HEK293 (cell line): Measurements from ENCODE around the gene EBNA1BP2.
A peak's percentile ranks its signal among the peaks of the same experiment; 100 is the strongest.

Experiments used
- CTCF ChIA-PET: fragments of 350-600 bp; formaldehyde crosslinking; extraction: SDS; loops from one replicate; lab custom pipeline; 2021; ENCODE audit warnings: antibody characterized with exemption; lab: Yijun Ruan, JAX
- POLR2A ChIA-PET: fragments of 300-600 bp; formaldehyde crosslinking; extraction: SDS; loops from one replicate; lab custom pipeline; 2020; ENCODE audit warnings: antibody characterized with exemption, inconsistent platforms; lab: Yijun Ruan, JAX
- H3K27ac ChIP-seq: fragments of 200-500 bp; sonication (Bioruptor generic); 2 replicates; pipeline ENCODE4 v1.5.1; 2014; ENCODE audit warnings: low read depth, low read length, control low read depth, inconsistent platforms; ENCODE audit errors: extremely low read depth
- H3K36me3 ChIP-seq, 2 experiments: fragments of 200-500 bp in 1 of 2; sonication (Bioruptor generic) in 1 of 2; 1 replicate in 1 of 2; 2 replicates in 1 of 2; pipeline ENCODE4 v1.5.1; 2014 to 2017; ENCODE audit warnings: inconsistent platforms in 2 of 2, low read length in 2 of 2; ENCODE audit not compliant: control insufficient read depth in 2 of 2, insufficient read depth in 1 of 2
- H3K4me1 ChIP-seq: fragments of 200-500 bp; sonication (Bioruptor generic); 2 replicates; pipeline ENCODE4 v1.5.1; 2014; ENCODE audit warnings: mild to moderate bottlenecking, low read length, inconsistent platforms; ENCODE audit not compliant: control insufficient read depth, insufficient read depth
- H3K4me3 ChIP-seq: 2 replicates; pipeline ENCODE4 v1.5.1; 2011; ENCODE audit warnings: low read depth, mild to moderate bottlenecking, control low read depth, low read length, moderate library complexity
- H3K9me3 ChIP-seq: fragments of 200-500 bp; sonication (Bioruptor generic); 2 replicates; pipeline ENCODE4 v1.5.1; 2014; ENCODE audit warnings: low read depth, low read length, inconsistent platforms; ENCODE audit not compliant: control insufficient read depth, insufficient read depth
- OSR2 ChIP-seq: fragments of 450-650 bp; formaldehyde crosslinking; IDR thresholded peaks from 2 replicates; pipeline ENCODE4 v1.5.1; 2016; ENCODE audit warnings: missing biosample characterization, missing genetic modification characterization
- SETDB1 ChIP-seq: IDR thresholded peaks from one replicate; pipeline ENCODE4 v1.6.1; 2017; ENCODE audit warnings: mild to moderate bottlenecking, low read length, moderate library complexity, mixed read lengths; ENCODE audit not compliant: insufficient read length
- ZBTB10 ChIP-seq: fragments of 450-650 bp; formaldehyde crosslinking; IDR thresholded peaks from 2 replicates; pipeline ENCODE4 v1.5.1; 2016; ENCODE audit warnings: missing biosample characterization, missing genetic modification characterization
- ZFP37 ChIP-seq: fragments of 450-650 bp; formaldehyde crosslinking; IDR thresholded peaks from 2 replicates; pipeline ENCODE4 v1.5.1; 2016; ENCODE audit warnings: missing biosample characterization, missing genetic modification characterization
- ZNF132 ChIP-seq: fragments of 450-650 bp; formaldehyde crosslinking; IDR thresholded peaks from 2 replicates; pipeline ENCODE4 v1.5.1; 2017; ENCODE audit warnings: missing biosample characterization, missing genetic modification characterization, borderline replicate concordance
- ZNF18 ChIP-seq: fragments of 450-650 bp; formaldehyde crosslinking; IDR thresholded peaks from 2 replicates; pipeline ENCODE4 v1.5.1; 2016; ENCODE audit warnings: missing biosample characterization, missing genetic modification characterization
- ZNF37A ChIP-seq: fragments of 450-650 bp; IDR thresholded peaks from 2 replicates; pipeline ENCODE4 v1.5.1; 2018; ENCODE audit warnings: missing biosample characterization, missing genetic modification characterization
- ZNF423 ChIP-seq: fragments of 450-650 bp; formaldehyde crosslinking; IDR thresholded peaks from 2 replicates; pipeline ENCODE4 v1.5.1; 2016; ENCODE audit warnings: missing biosample characterization, missing genetic modification characterization
- ZNF529 ChIP-seq: fragments of 450-650 bp; formaldehyde crosslinking; IDR thresholded peaks from 2 replicates; pipeline ENCODE4 v1.5.1; 2017; ENCODE audit warnings: missing genetic modification characterization, missing biosample characterization; ENCODE audit not compliant: insufficient replicate concordance
- ZNF544 ChIP-seq: fragments of 450-650 bp; formaldehyde crosslinking; IDR thresholded peaks from 2 replicates; pipeline ENCODE4 v1.5.0; 2017; ENCODE audit warnings: missing biosample characterization, missing genetic modification characterization
- ZNF560 ChIP-seq: fragments of 450-650 bp; formaldehyde crosslinking; IDR thresholded peaks from 2 replicates; pipeline ENCODE4 v1.5.1; 2017; ENCODE audit warnings: missing biosample characterization, missing genetic modification characterization, borderline replicate concordance
- ZNF596 ChIP-seq: fragments of 450-650 bp; IDR thresholded peaks from 2 replicates; pipeline ENCODE4 v1.5.0; 2018; ENCODE audit warnings: missing biosample characterization, mild to moderate bottlenecking, missing genetic modification characterization, moderate library complexity
- ZNF704 ChIP-seq: fragments of 450-650 bp; formaldehyde crosslinking; IDR thresholded peaks from 2 replicates; pipeline ENCODE4 v1.5.1; 2016; ENCODE audit warnings: missing biosample characterization, missing genetic modification characterization
- ZNF747 ChIP-seq: fragments of 450-650 bp; formaldehyde crosslinking; IDR thresholded peaks from 2 replicates; pipeline ENCODE4 v1.5.1; 2016; ENCODE audit warnings: missing biosample characterization, missing genetic modification characterization
- TF ChIP-seq, protein P1 (sequence below): fragments of 450-650 bp; formaldehyde crosslinking; IDR thresholded peaks from 2 replicates; pipeline ENCODE4 v1.5.1; 2016; ENCODE audit warnings: missing biosample characterization, missing genetic modification characterization
- TF ChIP-seq, protein P2 (sequence below): fragments of 450-650 bp; formaldehyde crosslinking; IDR thresholded peaks from 2 replicates; pipeline ENCODE4 v1.5.1; 2016; ENCODE audit warnings: missing biosample characterization, missing genetic modification characterization

Gene EBNA1BP2

DNA sequence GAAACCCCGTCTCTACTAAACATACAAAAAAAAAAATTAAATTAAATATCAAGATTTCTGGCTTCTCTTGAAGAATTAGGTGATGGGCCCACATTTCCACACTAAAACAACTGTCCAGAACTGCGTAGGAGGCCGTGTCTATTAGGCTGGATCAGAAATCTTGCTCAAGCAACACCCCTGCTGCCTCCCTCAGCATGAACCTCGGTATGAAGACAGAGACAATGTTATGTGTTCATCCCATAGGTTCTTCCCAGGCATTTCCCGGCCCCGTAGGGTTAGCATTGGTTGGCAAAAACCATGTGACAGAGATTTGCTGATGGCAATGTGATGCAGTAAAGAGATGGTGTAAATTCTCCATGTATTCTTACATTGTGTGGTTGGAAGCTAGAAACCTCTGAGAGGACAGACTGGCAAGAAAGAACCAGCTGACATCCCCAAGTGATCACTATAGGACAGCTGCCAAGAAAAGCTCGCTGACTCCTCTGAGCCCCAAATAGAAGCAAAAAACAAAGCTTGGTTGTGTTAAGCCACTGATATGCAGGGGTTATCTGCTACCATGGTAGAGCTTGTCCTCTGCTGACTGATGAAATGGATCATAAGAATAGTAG lies 34.5 kb downstream of the EBNA1BP2 start:
- H3K9me3 ChIP-seq, result no peaks in the 10 kb centered on the region
- CTCF ChIA-PET, result no interaction called here
- H3K27ac ChIP-seq, result no peak overlapping the region
- H3K4me3 ChIP-seq, result no peak overlapping the region
- no peaks in the 10 kb centered on the region for H3K36me3 ChIP-seq
- POLR2A ChIA-PET, result no interaction called here
- TF ChIP-seq, protein P1, sequence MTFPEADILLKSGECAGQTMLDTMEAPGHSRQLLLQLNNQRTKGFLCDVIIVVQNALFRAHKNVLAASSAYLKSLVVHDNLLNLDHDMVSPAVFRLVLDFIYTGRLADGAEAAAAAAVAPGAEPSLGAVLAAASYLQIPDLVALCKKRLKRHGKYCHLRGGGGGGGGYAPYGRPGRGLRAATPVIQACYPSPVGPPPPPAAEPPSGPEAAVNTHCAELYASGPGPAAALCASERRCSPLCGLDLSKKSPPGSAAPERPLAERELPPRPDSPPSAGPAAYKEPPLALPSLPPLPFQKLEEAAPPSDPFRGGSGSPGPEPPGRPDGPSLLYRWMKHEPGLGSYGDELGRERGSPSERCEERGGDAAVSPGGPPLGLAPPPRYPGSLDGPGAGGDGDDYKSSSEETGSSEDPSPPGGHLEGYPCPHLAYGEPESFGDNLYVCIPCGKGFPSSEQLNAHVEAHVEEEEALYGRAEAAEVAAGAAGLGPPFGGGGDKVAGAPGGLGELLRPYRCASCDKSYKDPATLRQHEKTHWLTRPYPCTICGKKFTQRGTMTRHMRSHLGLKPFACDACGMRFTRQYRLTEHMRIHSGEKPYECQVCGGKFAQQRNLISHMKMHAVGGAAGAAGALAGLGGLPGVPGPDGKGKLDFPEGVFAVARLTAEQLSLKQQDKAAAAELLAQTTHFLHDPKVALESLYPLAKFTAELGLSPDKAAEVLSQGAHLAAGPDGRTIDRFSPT (tag by site-specific recombination), result no peak
- no peak for TF ChIP-seq ZFP37
- no peaks in the 10 kb centered on the region for H3K4me1 ChIP-seq

DNA sequence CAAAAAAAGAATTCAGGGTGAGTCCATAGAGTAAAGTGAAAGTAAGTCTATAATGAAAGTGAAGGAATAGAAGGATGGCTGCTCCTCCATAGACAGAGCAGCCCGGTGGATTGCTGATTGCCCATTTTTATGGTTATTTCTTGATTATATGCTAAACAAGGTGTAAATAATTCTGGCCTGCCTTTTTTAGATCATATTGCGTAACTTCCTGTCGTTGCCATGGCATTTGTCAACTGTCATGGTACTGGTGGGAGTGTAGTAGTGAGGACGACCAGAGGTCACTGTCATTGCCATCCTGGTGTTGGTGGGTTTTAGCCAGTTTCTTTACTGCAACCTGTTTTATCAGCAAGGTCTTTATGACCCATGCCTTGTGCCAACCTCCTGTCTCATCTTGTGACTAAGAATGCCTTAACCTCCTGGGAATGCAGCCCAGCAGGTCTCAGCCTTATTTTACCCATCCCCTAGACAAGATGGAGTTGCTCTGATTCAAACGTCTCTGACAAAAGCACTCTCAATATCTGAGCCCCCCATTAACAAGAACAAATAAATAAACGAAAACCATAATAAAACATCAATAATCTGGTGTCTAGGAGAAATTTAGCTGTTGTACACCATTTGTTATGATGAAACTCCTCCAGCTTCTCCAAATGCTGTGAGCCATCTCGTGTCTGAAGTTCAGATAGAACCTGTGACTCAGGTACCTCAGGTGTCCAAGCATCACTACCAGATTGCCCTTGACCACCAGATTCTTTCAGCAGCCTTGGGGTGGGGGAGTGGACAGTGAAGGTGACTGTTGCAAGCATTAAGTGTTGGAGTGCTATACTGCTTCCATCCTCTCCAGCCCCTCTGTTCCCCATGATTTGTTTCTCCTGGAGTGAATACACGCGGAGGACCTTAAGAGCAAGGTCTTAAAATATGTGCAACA lies 36.0 kb downstream of the EBNA1BP2 start:
- ChIA-PET POLR2A (no interaction called here), CTCF (interaction anchor here (0.6 kb wide), 1 partner anchor 123 kb away, joined by 4 read pairs; no protein-coding TSS in a partner anchor)

GRCh38 chr1:43134640-43135039 lies 37.5 kb downstream of the EBNA1BP2 start:
- CTCF ChIA-PET, result interaction anchor here (1.6 kb wide), 1 partner anchor 61 kb away, joined by 3 read pairs; no protein-coding TSS in a partner anchor
- peak; percentile 39 for TF ChIP-seq SETDB1
- TF ChIP-seq ZNF560 (tag by site-specific recombination), result no peak
- Histone ChIP-seq H3K27ac (no peak overlapping the region), H3K4me3 (no peak overlapping the region), H3K9me3 (no peaks in the 10 kb centered on the region), H3K4me1 (no peaks in the 10 kb centered on the region), H3K36me3 (peaks cover 0 to 10% of the 10 kb centered on the region in 2 experiments; a peak in 1 of 3 replicates)
- POLR2A ChIA-PET, result no interaction called here

More for the DNA sequence above, 36.0 kb downstream of the EBNA1BP2 start:
- TF ChIP-seq ZNF704 (tag by site-specific recombination) (no peak), ZNF37A (tag by site-specific recombination) (no peak), ZNF544 (no peak), ZNF596 (no peak), OSR2 (no peak), ZNF529 (tag by site-specific recombination) (no peak)
- H3K36me3 ChIP-seq, result peaks cover 0 to 2% of the 10 kb centered on the region in 2 experiments; a peak in 1 of 3 replicates
- no peaks in the 10 kb centered on the region for H3K9me3 ChIP-seq
- H3K4me3 ChIP-seq, result no peak overlapping the region
- no peak overlapping the region for H3K27ac ChIP-seq
- no peaks in the 10 kb centered on the region for H3K4me1 ChIP-seq

DNA sequence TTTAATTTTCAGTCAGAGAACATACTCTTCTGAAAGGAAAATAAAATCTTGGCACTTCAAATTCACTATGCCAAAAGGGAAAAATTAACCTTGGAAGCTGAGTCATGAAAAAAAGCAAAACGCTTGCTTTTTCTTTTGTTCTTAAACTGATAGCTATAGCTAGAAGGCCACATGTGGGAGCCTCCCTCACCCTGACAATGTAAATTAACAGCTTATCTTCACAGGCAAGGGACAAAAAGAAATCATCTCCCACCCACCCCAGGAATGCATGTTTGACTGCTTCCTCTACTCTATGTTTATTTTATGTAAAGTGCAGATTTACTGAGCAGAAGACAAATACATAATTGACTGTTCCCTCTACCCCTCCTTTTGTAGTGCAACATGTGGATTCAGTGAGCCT lies 38.0 kb downstream of the EBNA1BP2 start:
- ChIA-PET CTCF (interaction anchor here (1.6 kb wide), 1 partner anchor 60 kb away, joined by 3 read pairs; no protein-coding TSS in a partner anchor), POLR2A (interaction anchor here (0.6 kb wide), 1 partner anchor 280 kb away, joined by 5 read pairs; no protein-coding TSS in a partner anchor)
- no peak overlapping the region for H3K27ac ChIP-seq
- H3K4me3 ChIP-seq, result no peak overlapping the region
- H3K36me3 ChIP-seq, result peaks cover 0 to 10% of the 10 kb centered on the region in 2 experiments; a peak in 1 of 3 replicates
- H3K4me1 ChIP-seq, result no peaks in the 10 kb centered on the region
- no peaks in the 10 kb centered on the region for H3K9me3 ChIP-seq
- no peak for TF ChIP-seq ZBTB10
- no peak for TF ChIP-seq ZNF132 (tag by site-specific recombination)
- TF ChIP-seq ZNF747 (tag by site-specific recombination), result no peak
- TF ChIP-seq ZNF18 (tag by site-specific recombination), result no peak
- TF ChIP-seq, protein P2, sequence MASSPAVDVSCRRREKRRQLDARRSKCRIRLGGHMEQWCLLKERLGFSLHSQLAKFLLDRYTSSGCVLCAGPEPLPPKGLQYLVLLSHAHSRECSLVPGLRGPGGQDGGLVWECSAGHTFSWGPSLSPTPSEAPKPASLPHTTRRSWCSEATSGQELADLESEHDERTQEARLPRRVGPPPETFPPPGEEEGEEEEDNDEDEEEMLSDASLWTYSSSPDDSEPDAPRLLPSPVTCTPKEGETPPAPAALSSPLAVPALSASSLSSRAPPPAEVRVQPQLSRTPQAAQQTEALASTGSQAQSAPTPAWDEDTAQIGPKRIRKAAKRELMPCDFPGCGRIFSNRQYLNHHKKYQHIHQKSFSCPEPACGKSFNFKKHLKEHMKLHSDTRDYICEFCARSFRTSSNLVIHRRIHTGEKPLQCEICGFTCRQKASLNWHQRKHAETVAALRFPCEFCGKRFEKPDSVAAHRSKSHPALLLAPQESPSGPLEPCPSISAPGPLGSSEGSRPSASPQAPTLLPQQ (tag by site-specific recombination), result no peak
- TF ChIP-seq ZNF423, result no peak
